ENCODE measurements around the gene STOML1. TPM values are rescaled to one million over a fixed set of nuclear protein-coding genes. Genes with fewer than 3 reads are reported as not detected.

The STOML1 gene
- total RNA-seq, 1 donor from 2014 or later: 16.3 TPM

- no peak for TF ChIP-seq CTCF (IDR thresholded peaks at IDR 0.05)
- no peak for DNase-seq
- Histone ChIP-seq H3K36me3 (no peaks in the 10 kb centered on the region), H3K9me3 (no peaks in the 10 kb centered on the region), H3K4me1 (peaks cover 94% of the 10 kb centered on the region), H3K27me3 (ENCODE audit: low read depth) (no peaks in the 10 kb centered on the region), H3K4me3 (no peak overlapping the region), H3K27ac (peak overlapping the region; percentile 91)
- ATAC-seq: no peak
- intact Hi-C loops (cut with DNase I): no loop called here
These were observed 6.8 kb downstream of the STOML1 start for GRCh38 chr15:73985101-73985873.

GRCh38 chr15:73984208-73984979 lies 7.7 kb downstream of the STOML1 start:
- no peak for DNase-seq
- Histone ChIP-seq H3K4me3 (no peak overlapping the region), H3K9me3 (no peaks in the 10 kb centered on the region), H3K27ac (peak overlapping the region; percentile 91), H3K27me3 (ENCODE audit: low read depth) (no peaks in the 10 kb centered on the region), H3K4me1 (peaks cover 86% of the 10 kb centered on the region), H3K36me3 (no peaks in the 10 kb centered on the region)
- ATAC-seq: no peak
- intact Hi-C loops (cut with DNase I): no loop called here
- no peak for TF ChIP-seq CTCF (IDR thresholded peaks at IDR 0.05)

GRCh38 chr15:73983773-73984172 lies 8.3 kb downstream of the STOML1 start:
- no peaks in the 10 kb centered on the region for H3K27me3 ChIP-seq (ENCODE audit: low read depth)
- TF ChIP-seq CTCF (IDR thresholded peaks at IDR 0.05): no peak
- no peak overlapping the region for H3K4me3 ChIP-seq
- DNase-seq (no peak), ATAC-seq (no peak)
- H3K4me1 ChIP-seq: peaks cover 80% of the 10 kb centered on the region
- intact Hi-C loops (cut with DNase I): no loop called here
- no peaks in the 10 kb centered on the region for H3K36me3 ChIP-seq
- peak overlapping the region; percentile 91 for H3K27ac ChIP-seq
- no peaks in the 10 kb centered on the region for H3K9me3 ChIP-seq

- Histone ChIP-seq H3K36me3 (no peaks in the 10 kb centered on the region), H3K27ac (peak overlapping the region; percentile 91), H3K9me3 (no peaks in the 10 kb centered on the region), H3K4me1 (peaks cover 75% of the 10 kb centered on the region), H3K4me3 (no peak overlapping the region), H3K27me3 (ENCODE audit: low read depth) (no peaks in the 10 kb centered on the region)
- TF ChIP-seq CTCF (IDR thresholded peaks at IDR 0.05): no peak
- peak; percentile 51 for DNase-seq
- intact Hi-C loops (cut with DNase I): no loop called here
- ATAC-seq: peak; percentile 22 to 49
These were observed 8.8 kb downstream of the STOML1 start for GRCh38 chr15:73983211-73983727.

GRCh38 chr15:73982222-73982962 lies 9.7 kb downstream of the STOML1 start:
- no peaks in the 10 kb centered on the region for H3K36me3 ChIP-seq
- H3K9me3 ChIP-seq: no peaks in the 10 kb centered on the region
- peak overlapping the region; percentile 91 for H3K27ac ChIP-seq
- H3K4me1 ChIP-seq: peaks cover 71% of the 10 kb centered on the region
- DNase-seq (peak; percentile 87), ATAC-seq (peak; percentile 91 to 92)
- peak overlapping the region; percentile 19 for H3K4me3 ChIP-seq
- TF ChIP-seq CTCF (IDR thresholded peaks at IDR 0.05): no peak
- intact Hi-C loops (cut with DNase I): no loop called here
- no peaks in the 10 kb centered on the region for H3K27me3 ChIP-seq (ENCODE audit: low read depth)

Data from lower lobe of right lung (tissue), 2 donors.